Measurements from ENCODE around the gene GABBR2. TPM values are rescaled to one million over a fixed set of nuclear protein-coding genes. Genes with fewer than 3 reads are reported as not detected.

GABBR2 gene
- total RNA-seq, 1 experiment from 2014 or later: 0.23 TPM

- H3K27me3 Mint-ChIP-seq (ENCODE audit: insufficient read depth, unreplicated experiment): no peaks in the 10 kb centered on the region
These were observed 109.9 kb downstream of the GABBR2 start for GRCh38 chr9:98598861-98599260.

GRCh38 chr9:98597236-98597771, 111.4 kb downstream of the GABBR2 start:
- Histone ChIP-seq H3K4me1 (peaks cover 10% of the 10 kb centered on the region), H3K9me3 (no peaks in the 10 kb centered on the region), H3K4me3 (ENCODE audit: low read depth, low read length) (no peak overlapping the region), H3K27me3 (replicated peaks; ENCODE audit: control insufficient read depth, insufficient read depth, low read length) (no peaks in the 10 kb centered on the region), H3K36me3 (ENCODE audit: control insufficient read depth, insufficient read depth, low read length) (no peaks in the 10 kb centered on the region)
- H3K4me1 Mint-ChIP-seq (ENCODE audit: low read depth, unreplicated experiment): peaks cover 7% of the 10 kb centered on the region
- BruUV-seq (replicated peaks): no TSS peak
- H3K9me3 Mint-ChIP-seq (ENCODE audit: unreplicated experiment): no peaks in the 10 kb centered on the region
- DNase-seq: no peak
- intact Hi-C loops (cut with micrococcal nuclease; ENCODE audit: unreplicated experiment): no loop called here
- H3K36me3 Mint-ChIP-seq (ENCODE audit: insufficient read depth, unreplicated experiment): no peaks in the 10 kb centered on the region
- POLR2A ChIA-PET: no interaction called here
- no peaks in the 10 kb centered on the region for H3K27me3 Mint-ChIP-seq (ENCODE audit: insufficient read depth, unreplicated experiment)
- H3K27ac Mint-ChIP-seq (ENCODE audit: unreplicated experiment): no peak overlapping the region
- CTCF ChIA-PET: no interaction called here
- TF ChIP-seq CTCF (IDR thresholded peaks at IDR 0.05; ENCODE audit: insufficient read depth in 1 of 2, low read depth in 1 of 2, low read length in 1 of 2, severe bottlenecking in 1 of 2, unreplicated experiment in 1 of 2): no peak
- no peak overlapping the region for H3K4me3 Mint-ChIP-seq (ENCODE audit: unreplicated experiment)

More at GRCh38 chr9:98598861-98599260, 109.9 kb downstream of the GABBR2 start:
- CTCF ChIA-PET: no interaction called here
- POLR2A ChIA-PET: no interaction called here
- H3K36me3 ChIP-seq (ENCODE audit: control insufficient read depth, insufficient read depth, low read length): no peaks in the 10 kb centered on the region
- DNase-seq: no peak
- Mint-ChIP-seq H3K4me3 (ENCODE audit: unreplicated experiment) (no peak overlapping the region), H3K27ac (ENCODE audit: unreplicated experiment) (no peak overlapping the region), H3K36me3 (ENCODE audit: insufficient read depth, unreplicated experiment) (no peaks in the 10 kb centered on the region), H3K4me1 (ENCODE audit: low read depth, unreplicated experiment) (peaks cover 7% of the 10 kb centered on the region), H3K9me3 (ENCODE audit: unreplicated experiment) (no peaks in the 10 kb centered on the region)
- H3K4me1 ChIP-seq: peaks cover 10% of the 10 kb centered on the region
- no peaks in the 10 kb centered on the region for H3K9me3 ChIP-seq
- H3K4me3 ChIP-seq (ENCODE audit: low read depth, low read length): no peak overlapping the region
- no TSS peak for BruUV-seq (replicated peaks)
- intact Hi-C loops (cut with micrococcal nuclease; ENCODE audit: unreplicated experiment): no loop called here
- H3K27me3 ChIP-seq (replicated peaks; ENCODE audit: control insufficient read depth, insufficient read depth, low read length): no peaks in the 10 kb centered on the region
- TF ChIP-seq CTCF (IDR thresholded peaks at IDR 0.05; ENCODE audit: insufficient read depth in 1 of 2, low read depth in 1 of 2, low read length in 1 of 2, severe bottlenecking in 1 of 2, unreplicated experiment in 1 of 2): no peak

GRCh38 chr9:98596486-98596885, 112.2 kb downstream of the GABBR2 start:
- intact Hi-C loops (cut with micrococcal nuclease; ENCODE audit: unreplicated experiment): no loop called here
- no peaks in the 10 kb centered on the region for H3K36me3 ChIP-seq (ENCODE audit: control insufficient read depth, insufficient read depth, low read length)
- CTCF ChIA-PET: no interaction called here
- Mint-ChIP-seq H3K27ac (ENCODE audit: unreplicated experiment) (no peak overlapping the region), H3K27me3 (ENCODE audit: insufficient read depth, unreplicated experiment) (no peaks in the 10 kb centered on the region), H3K9me3 (ENCODE audit: unreplicated experiment) (no peaks in the 10 kb centered on the region), H3K4me1 (ENCODE audit: low read depth, unreplicated experiment) (peaks cover 7% of the 10 kb centered on the region), H3K4me3 (ENCODE audit: unreplicated experiment) (no peak overlapping the region), H3K36me3 (ENCODE audit: insufficient read depth, unreplicated experiment) (no peaks in the 10 kb centered on the region)
- H3K9me3 ChIP-seq: no peaks in the 10 kb centered on the region
- TF ChIP-seq CTCF (IDR thresholded peaks at IDR 0.05; ENCODE audit: insufficient read depth in 1 of 2, low read depth in 1 of 2, low read length in 1 of 2, severe bottlenecking in 1 of 2, unreplicated experiment in 1 of 2): no peak
- no peaks in the 10 kb centered on the region for H3K27me3 ChIP-seq (replicated peaks; ENCODE audit: control insufficient read depth, insufficient read depth, low read length)
- DNase-seq: no peak
- H3K4me3 ChIP-seq (ENCODE audit: low read depth, low read length): no peak overlapping the region
- POLR2A ChIA-PET: no interaction called here
- BruUV-seq (replicated peaks): no TSS peak
- peaks cover 10% of the 10 kb centered on the region for H3K4me1 ChIP-seq

Measured in Caco-2 (cell line).